GM21737 (cell line): ENCODE data around the gene UBE2C.
"Not testable (repeated sequence)": the region's sequence is repeated elsewhere in the genome, so short reads cannot be mapped to it uniquely, and the experiment has no call there.

Source experiments
- ATAC-seq: cut with Tn5 transposase; IDR thresholded peaks from one replicate; pipeline ENCODE4 v1.9.1; 2021; ENCODE audit warnings: mild to moderate bottlenecking, moderate library complexity; ENCODE audit not compliant: unreplicated experiment

UBE2C gene

DNA sequence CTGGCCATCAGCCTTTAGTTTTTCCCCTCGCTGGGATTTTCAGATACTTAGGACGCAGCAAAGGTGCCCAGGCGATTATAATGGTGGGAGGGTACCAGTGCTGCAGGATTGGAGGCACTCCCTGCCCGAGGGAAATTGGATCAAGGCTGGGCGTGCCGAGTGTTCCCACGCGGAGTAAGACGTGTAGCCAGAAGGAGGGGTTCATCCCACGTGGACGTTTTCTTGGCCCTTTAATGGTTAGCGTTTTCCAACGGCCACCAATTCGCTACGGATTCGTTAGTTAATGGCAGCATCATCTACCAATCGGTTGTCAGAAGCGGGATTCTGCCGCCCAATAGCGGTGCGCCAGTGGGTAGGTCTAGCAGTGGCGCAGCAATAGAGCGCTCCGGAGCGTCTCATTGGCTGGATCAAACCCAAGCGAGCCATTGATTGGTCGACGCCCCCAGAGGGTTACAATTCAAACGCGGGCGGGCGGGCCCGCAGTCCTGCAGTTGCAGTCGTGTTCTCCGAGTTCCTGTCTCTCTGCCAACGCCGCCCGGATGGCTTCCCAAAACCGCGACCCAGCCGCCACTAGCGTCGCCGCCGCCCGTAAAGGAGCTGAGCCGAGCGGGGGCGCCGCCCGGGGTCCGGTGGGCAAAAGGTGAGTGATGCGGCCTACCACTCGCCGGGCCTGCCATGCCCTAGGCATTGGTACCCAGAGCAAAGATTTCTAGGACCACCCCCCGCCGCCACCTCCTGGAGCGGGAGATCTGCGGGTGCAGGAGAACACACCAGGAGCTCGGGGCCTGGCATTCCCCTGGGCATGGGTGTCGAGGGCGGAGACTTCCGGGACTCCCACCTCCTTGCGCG is at the start of gene UBE2C:
TSS of gene UBE2C (plus strand) at position 488 of the 849 bp plus-strand sequence. CDS start at position 540, 52 bp downstream.
- ATAC-seq, result peak; percentile 95

DNA sequence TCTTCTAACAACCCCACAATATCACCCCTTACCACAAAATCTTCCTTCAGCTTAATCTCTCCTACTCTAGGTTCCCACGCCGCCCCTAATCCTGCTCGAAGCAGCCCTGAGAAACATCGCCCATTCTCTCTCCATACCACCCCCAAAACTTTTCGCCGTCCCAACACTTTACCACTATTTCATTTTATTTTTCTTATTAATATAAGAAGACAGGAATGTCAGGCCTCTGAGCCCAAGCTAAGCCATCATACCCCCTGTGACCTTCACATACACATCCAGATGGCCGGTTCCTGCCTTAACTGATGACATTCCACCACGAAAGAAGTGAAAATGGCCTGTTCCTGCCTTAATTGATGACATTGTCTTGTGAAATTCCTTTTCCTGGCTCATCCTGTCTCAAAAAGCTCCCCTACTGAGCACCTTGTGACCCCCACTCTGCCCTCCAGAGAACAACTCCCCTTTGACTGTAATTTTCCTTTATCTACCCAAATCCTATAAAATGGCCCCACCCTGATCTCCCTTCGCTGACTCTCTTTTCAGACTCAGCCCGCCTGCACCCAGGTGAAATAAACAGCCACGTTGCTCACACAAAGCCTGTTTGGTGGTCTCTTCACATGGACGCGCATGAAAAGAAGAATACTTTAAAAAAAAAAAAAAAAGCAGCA is 47.7 kb upstream of the UBE2C start:
- not testable (repeated sequence) for ATAC-seq

DNA sequence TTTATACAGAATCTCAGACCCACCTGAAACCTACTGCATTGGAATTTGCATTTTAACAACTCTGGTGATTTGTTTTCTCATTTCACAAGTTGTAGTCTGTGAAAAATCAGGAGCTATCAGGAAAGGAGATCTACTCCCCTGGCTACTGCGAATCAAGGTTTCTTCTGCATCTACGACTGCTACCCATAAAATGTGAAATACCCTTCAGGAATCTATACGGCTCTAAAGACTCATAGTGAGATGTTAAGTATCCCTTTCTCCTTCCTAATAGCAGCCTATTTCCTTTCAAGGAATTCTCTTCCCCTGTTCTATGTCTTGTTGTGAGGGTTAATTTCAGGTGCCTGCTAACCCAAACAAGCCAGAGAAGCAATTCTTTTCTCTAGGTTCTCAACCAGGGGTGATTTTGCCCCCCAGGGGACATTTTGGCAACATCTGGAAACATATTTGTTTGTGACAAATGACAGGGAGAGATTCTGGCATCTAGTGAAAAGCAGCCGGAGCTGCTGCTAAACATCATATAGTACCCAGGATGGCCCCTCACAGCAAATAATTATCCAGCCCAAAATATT is 47.1 kb upstream of the UBE2C start:
- ATAC-seq, result no peak

GRCh38 chr20:45765980-45766379 is 46.5 kb upstream of the UBE2C start:
- ATAC-seq, result no peak

- no peak for ATAC-seq
Observed at GRCh38 chr20:45768479-45768878, 44.0 kb upstream of the UBE2C start.

DNA sequence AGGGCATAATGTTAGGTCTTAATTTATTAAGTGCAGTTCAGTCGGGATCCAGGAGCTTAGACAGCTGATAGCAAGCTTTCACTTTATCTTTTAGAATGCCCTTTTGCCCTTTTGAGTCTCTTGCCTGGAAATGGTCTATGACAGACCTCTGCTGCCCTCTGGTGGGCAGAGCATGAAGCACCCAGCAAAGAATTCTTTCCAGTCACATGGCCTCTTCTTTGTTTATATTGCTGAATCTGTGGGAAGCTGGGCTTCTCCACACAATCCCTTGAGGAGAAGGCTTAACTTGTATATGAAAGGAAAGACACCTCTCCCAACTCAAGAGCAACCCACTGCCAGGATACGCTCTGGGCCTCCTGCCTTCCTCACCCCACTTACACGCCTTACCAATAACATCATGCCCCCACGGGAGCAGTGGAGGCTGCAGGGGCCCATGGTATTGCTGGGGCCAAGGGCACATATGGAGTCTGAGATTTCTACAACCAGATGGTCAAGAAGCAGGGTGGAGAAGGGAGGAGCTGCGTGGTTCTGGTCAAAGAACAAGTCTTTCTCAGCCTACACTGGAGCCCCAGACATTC is 41.2 kb upstream of the UBE2C start:
- ATAC-seq, result peak; percentile 68

DNA sequence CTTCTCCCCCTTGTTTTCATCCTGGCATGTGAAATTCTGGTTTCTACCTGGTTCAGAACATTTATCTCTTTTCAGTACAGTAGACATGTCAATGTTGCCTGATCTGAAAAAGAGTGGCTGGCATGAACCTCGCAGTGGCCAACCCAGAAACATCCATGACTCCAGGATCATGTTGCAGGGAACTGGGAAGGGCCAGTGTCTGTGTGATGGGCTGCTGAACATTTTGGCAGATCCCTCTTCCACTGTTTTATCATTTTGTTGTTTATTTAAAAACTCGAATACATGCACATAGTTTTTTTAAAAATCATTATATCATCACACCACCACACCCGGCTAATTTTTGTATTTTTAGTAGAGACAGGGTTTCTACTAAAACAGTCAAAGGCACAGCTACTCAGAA is 39.8 kb upstream of the UBE2C start:
- no peak for ATAC-seq

- ATAC-seq, result no peak
Observed at GRCh38 chr20:45774945-45775344, 37.5 kb upstream of the UBE2C start.

DNA sequence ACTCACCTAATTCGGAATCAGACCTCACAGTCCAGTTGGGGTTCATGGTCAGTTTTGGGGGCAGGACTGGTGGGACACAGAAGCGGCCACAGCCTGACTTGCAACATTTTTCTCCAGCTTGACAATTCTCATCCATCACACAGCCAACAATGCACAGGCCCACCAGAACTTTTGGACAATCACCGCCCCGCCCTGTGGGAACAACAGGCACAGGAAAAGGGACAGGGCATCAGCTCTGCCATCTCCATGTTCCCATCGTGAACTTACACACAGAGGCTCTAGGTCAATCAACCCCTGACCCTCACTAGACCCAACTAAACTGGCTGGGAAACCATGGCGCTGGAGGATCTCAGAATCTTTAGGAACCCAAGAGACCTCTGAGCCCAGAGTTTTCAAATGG is 37.0 kb upstream of the UBE2C start:
- ATAC-seq, result no peak

GRCh38 chr20:45776931-45777330 is 35.5 kb upstream of the UBE2C start:
- no peak for ATAC-seq

- ATAC-seq, result no peak
Observed at GRCh38 chr20:45779011-45779915, 33.2 kb upstream of the UBE2C start.

DNA sequence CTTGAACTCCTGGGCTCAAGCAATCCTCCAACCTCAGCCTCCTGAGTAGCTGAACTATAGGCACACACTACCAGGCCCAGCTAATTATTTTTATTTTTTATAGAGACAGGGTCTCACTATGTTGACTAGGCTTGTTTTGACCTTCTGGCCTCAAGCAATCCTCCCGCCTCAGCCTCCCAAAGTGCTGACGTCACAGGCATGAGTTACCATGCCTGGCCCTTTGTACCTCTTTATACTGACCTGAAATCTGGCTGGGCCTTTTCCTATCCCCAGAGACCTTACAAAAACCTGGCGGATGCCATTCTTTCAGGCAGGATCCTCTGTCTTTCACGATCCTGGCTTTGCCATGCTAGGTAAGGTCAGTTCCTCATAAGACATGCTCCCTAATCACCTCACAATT is 32.3 kb upstream of the UBE2C start:
- no peak for ATAC-seq

- ATAC-seq, result no peak
Observed at GRCh38 chr20:45781391-45781931, 31.0 kb upstream of the UBE2C start.

GRCh38 chr20:45782890-45783289 is 29.6 kb upstream of the UBE2C start:
- ATAC-seq, result no peak

- no peak for ATAC-seq
Observed at GRCh38 chr20:45783656-45784294, 28.7 kb upstream of the UBE2C start.

DNA sequence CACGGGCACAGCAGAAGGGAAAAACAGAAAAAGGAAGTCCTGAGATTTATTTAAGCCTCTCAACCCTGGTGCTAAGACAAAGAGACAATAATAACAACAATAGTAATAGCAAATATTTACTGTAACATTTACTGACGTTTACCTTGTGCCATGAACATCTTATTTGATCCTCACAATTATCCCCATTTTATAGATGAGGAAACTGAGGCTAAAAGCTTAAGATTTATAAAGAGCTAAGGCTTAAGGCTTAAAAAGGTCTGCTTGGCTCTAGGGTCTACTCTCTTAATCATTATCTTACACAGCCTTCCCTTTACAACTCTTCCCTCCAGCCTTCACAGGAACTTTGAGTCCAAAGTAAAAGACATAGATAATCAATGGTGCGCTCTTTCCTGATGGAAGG is 24.1 kb upstream of the UBE2C start:
- ATAC-seq, result no peak

DNA sequence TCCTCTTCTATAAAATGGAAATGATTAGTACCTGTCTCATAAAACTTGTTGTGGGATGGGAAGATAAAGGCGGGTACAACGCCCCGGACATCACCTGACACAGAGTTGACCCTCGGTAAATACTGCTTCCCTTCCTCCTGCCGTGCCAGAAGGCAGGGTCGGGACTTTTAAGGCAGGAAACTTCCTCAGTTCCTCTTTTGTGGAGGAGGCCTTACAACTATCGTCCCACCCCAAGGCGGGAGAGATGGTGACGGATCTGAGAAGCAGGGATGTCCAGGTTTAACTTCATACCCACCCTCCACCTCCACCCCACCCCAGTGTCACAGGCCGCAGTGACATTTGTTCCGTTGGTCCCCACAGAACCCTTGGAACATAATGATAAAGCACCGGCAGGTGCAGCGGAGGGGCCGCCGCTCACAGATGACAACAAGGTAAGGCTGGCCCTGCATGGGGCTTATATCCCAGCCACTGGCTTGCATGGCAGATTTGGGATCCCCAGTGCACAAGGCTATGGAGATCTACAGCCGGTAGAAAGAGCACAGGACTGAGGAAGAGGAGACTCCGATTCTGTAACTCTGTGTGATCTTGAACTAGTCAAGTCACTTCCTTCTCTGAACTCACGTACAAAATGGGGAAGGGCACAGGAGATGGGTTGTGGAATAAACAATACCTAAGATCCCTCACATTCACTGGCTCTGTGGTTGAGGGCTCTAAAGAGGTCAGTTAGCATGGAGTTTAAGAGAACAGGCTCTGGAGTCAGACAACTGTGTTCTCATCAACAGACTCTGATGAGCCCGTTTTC is 19.9 kb upstream of the UBE2C start:
- ATAC-seq, result peak; percentile 14

DNA sequence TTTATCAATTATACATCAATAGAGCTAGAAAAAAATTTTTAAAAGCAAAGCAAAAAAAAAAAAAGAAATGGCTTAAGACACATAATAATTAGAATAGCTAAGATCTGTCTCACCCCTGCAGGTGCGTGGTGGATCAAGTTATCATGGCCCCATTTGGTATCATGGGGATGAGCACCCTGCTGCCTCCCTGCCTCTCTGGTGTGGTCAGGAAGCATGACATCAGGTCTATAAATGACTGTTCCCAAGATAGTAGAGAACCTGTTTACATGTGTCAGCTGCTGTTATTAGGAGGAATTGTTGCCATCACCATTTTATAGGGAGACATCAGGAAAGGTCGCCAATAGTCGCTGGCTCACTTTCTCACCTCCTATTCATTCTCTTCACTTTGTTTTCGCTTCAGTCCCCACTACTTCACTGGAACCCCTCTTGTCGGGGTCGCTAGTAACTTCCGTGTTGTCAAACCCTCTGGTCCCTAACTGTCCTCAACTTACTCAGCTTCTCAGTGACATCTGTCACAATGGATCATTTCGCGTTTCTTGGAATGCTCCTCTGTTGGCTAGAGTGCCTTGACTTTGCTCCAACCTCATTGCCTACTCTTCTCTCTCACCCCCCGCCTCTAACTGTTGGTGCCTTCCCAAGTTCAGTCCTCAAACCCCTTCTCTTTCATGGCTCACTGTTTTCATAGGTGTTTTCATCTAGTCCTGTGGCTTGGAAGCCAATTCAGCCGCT is 15.9 kb upstream of the UBE2C start:
- no peak for ATAC-seq
